Astrocyte of the spinal cord (primary cell): ENCODE measurements around the gene ALDH1B1.
A peak's percentile ranks its signal among the peaks of the same experiment; 100 is the strongest.

Source experiments
- DNase-seq: peaks from one replicate; pipeline ENCODE4 v3.0.0; 2011; ENCODE audit warnings: low read depth, low spot score
- H3K4me3 ChIP-seq: 2 replicates; pipeline ENCODE4 v1.5.1; 2011; ENCODE audit warnings: low read depth, mild to moderate bottlenecking, low read length, moderate library complexity
- in situ Hi-C: cut with HindIII; loops from 2 replicates; pipeline ENCODE4 v1.10.0; 2017; ENCODE audit warnings: low sequenced_read_pairs
- TF ChIP-seq, protein P1 (sequence below): IDR thresholded peaks from 2 replicates; pipeline ENCODE4 v1.5.1; 2012; ENCODE audit warnings: low read depth, mild to moderate bottlenecking, low read length, inconsistent platforms

ALDH1B1 gene

DNA sequence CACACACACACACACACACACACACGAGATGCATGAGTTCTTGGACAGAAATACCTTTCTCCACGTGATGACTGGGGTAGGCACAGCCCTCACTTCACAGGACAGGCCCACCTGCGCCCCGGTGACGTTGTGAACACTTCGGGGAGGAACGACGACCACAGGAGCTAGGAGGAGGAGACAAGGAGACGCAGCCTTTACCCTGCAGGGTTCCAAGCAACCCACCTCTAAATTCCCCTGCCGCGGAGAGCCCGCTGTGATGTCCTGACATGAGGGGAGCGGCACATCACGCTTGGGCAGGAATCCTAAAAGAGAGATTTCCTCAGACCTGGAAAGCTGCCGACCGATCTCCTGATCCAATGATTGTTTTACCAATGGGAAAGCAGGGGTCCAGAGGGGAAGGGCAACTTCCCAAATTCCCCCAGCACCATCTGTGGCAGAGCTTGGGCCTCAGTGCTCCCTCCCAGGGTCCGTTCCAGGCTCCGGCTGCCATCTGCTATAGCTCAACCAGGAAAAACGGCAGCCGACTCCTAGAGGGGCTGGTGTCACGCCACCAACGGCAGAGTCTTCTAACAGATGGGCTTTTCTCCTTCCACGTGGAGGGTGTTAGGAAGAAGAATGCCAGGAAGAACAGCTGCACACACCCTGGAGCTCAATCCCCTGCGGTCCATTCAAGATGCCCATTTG lies 21.7 kb downstream of the ALDH1B1 start:
- in situ Hi-C loops = no loop called here
- TF ChIP-seq, protein P1, sequence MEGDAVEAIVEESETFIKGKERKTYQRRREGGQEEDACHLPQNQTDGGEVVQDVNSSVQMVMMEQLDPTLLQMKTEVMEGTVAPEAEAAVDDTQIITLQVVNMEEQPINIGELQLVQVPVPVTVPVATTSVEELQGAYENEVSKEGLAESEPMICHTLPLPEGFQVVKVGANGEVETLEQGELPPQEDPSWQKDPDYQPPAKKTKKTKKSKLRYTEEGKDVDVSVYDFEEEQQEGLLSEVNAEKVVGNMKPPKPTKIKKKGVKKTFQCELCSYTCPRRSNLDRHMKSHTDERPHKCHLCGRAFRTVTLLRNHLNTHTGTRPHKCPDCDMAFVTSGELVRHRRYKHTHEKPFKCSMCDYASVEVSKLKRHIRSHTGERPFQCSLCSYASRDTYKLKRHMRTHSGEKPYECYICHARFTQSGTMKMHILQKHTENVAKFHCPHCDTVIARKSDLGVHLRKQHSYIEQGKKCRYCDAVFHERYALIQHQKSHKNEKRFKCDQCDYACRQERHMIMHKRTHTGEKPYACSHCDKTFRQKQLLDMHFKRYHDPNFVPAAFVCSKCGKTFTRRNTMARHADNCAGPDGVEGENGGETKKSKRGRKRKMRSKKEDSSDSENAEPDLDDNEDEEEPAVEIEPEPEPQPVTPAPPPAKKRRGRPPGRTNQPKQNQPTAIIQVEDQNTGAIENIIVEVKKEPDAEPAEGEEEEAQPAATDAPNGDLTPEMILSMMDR = no peak
- H3K4me3 ChIP-seq = no peak overlapping the region
- no peak for DNase-seq

DNA sequence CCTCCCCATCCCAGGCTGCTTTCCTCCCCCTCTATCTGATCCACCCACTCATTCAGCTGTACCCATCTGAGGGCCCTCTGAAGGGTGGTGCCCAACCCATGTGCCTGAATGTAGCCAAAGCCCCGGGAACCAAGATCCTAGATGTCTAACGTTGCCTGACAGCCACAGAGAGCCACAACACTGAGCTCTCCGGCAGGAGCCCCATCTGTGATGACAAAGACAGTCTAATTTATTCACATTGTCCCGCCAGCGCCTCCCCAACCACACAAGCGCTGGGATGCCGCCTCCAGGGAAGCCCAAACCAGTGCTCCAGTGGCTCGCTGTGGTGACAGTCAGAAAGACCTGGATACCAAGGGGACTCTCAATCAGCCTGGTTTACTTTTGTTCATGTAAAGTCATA lies 23.4 kb downstream of the ALDH1B1 start:
- TF ChIP-seq, protein P1 = no peak
- DNase-seq = no peak
- in situ Hi-C loops = no loop called here
- H3K4me3 ChIP-seq = no peak overlapping the region

DNA sequence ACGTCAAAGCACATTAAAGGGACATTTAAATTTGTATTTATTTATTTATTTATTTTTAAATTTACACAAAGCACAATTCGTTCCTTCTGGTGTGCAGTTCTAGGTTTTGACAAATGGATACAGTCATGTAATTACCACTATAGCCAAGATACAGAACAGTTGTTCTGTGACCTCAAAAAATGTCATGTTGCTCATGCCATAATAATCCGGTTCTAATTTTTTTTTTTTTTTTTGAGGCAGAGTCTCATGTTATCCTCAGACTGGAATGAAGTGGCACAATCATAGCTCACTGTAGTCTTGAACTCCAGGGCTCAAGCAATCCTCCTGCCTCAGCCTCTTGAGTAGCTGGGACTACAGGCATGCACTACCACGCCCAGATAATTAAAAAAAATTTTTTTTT lies 24.0 kb downstream of the ALDH1B1 start:
- no peak for DNase-seq
- no peak overlapping the region for H3K4me3 ChIP-seq
- TF ChIP-seq, protein P1 = no peak
- in situ Hi-C loops = no loop called here

DNA sequence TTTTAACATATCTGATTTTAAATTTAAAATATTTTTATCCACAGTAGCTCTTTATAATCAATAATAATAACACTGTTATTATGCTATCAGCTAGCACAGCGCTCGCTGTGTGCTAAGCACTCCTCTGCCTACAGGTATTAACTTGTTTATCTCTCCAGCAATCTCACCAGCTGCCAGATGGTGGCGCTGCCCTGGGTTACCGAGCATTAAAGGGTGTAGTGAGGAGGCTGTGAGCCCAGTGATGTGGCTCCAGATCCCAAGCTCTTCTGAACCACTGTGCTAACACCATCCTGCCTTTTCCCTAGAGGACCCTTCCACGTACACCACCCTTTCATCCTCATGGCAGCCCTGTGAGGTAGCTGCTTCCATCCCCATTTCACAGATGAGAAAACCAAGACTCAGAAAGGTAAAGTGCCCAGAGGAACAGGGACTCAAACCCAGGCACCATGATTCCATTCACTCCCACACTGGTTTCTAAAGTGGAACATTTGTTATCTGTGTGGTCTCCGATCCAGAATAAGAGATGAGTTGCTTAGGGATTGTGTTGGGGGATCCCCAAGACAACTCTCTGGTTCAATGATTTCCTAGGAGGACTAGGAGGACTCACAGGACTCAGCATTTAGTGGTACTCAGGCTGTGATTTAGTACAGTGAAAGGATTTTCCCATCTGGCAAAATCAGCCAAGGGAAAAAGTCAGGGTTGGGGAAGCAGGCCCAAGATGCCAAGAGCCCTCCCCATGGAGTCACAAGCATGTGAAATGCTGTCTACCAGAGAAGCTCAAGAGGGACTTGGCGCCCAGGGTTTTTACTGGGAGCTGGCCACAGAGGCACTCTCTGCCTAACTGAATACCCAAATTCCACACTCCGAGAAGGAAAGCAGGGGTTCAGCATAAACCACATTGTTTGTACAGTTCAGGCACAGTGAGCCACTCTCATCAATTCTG lies 24.8 kb downstream of the ALDH1B1 start:
- no peak overlapping the region for H3K4me3 ChIP-seq
- TF ChIP-seq, protein P1 = peak; percentile 58
- in situ Hi-C loops = no loop called here
- no peak for DNase-seq

DNA sequence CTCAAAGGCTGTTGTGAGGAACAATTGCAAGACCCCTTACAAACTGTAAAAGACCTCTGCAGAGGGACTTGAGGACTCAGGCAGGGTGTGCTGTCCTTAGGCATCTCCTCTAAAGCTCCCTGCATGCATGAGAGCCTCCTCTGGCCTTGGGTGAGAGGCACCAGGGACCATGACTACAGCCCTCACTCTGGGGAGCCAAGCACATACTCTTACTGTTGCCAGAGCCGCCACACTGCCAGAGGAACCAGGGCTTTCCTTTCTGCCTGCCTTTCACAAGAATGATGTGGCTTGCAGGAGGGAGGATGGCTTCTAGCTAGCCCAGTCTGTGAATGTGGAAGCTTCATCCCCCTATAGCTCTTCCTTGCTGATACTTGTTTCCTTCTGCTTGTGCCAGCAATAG lies 25.9 kb downstream of the ALDH1B1 start:
- H3K4me3 ChIP-seq = no peak overlapping the region
- in situ Hi-C loops = no loop called here
- TF ChIP-seq, protein P1 = no peak
- no peak for DNase-seq

DNA sequence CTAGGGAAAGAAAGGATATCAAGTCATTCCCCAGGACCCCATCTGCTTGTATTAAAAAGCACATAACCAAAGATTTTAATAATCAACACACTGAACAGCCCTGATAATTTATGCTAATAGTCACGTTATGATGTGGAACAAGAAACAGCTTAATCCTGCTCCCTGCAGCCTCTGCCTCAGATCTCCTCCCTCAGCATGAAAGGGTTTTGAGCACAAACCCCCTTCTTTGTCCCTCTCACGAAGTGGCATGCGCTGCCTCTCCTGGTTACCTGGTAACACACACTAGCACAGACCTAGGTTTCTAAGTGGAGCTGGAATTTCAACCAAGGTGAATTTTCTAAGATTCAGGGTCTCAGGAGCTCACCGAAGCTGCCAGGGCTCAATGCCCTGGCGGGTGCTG lies 26.7 kb downstream of the ALDH1B1 start:
- no peak for DNase-seq
- in situ Hi-C loops = no loop called here
- TF ChIP-seq, protein P1 = no peak
- no peak overlapping the region for H3K4me3 ChIP-seq
